ENCODE measurements around the gene TEX13B. TPM values are rescaled to one million over a fixed set of nuclear protein-coding genes. Genes with fewer than 3 reads are reported as not detected.

Gene TEX13B
- total RNA-seq, 1 experiment from 2014 or later: not detected

GRCh38 chrX:107978071-107978470 is 4.1 kb downstream of the TEX13B start:
- no peak for ATAC-seq
- RAD21 ChIA-PET (ENCODE audit: low non-redundant PET in 1 of 2, low total read pairs in 2 of 2, uncharacterized antibody in 2 of 2, unreplicated experiment in 2 of 2): no interaction called here
- Histone ChIP-seq H3K4me2 (ENCODE audit: low read length) (no peak overlapping the region), H3K9me3 (ENCODE audit: control insufficient read depth in 1 of 2, insufficient read depth in 1 of 2, low read depth in 1 of 2, low read length in 2 of 2) (no peaks in the 10 kb centered on the region), H3K79me2 (ENCODE audit: insufficient read depth, low read length) (no peaks in the 10 kb centered on the region), H3K9ac (ENCODE audit: low read length) (no peak overlapping the region), H2AFZ (ENCODE audit: low read depth, low read length, poor library complexity, severe bottlenecking) (no peak overlapping the region), H3K4me3 (replicated peaks in 1 of 2; ENCODE audit: low read depth in 1 of 2, low read length in 2 of 2) (no peak overlapping the region), H3K9me2 (ENCODE audit: insufficient read depth) (no peaks in the 10 kb centered on the region), H3K4me1 (ENCODE audit: control insufficient read depth in 1 of 2, insufficient read depth in 2 of 2, low read length in 2 of 2) (no peaks in the 10 kb centered on the region), H4K20me1 (ENCODE audit: insufficient read depth) (no peaks in the 10 kb centered on the region), H3K27ac (ENCODE audit: low read depth, low read length) (no peak overlapping the region), H3K36me3 (ENCODE audit: control insufficient read depth in 1 of 2, insufficient read depth in 2 of 2, low read length in 2 of 2) (no peaks in the 10 kb centered on the region), H3K27me3 (ENCODE audit: insufficient read depth, low read length) (no peaks in the 10 kb centered on the region)
- BruUV-seq (replicated peaks): no TSS peak
- CTCF ChIA-PET: no interaction called here
- no peak for DNase-seq (ENCODE audit: low read depth, low spot score)
- intact Hi-C loops (cut with micrococcal nuclease): loop anchor here (10.0 kb wide), 1 partner anchor 323 kb away; no protein-coding TSS in a partner anchor
- POLR2A ChIA-PET: no interaction called here
- TF ChIP-seq POLR2A (IDR thresholded peaks at IDR 0.05; ENCODE audit: borderline replicate concordance, extremely low read depth, insufficient read depth, insufficient read length): no peak

- H3K4me3 ChIP-seq (replicated peaks in 1 of 2; ENCODE audit: low read depth in 1 of 2, low read length in 2 of 2): no peak overlapping the region
- ATAC-seq (no peak), DNase-seq (ENCODE audit: low read depth, low spot score) (no peak)
- BruUV-seq (replicated peaks): no TSS peak
- no peak overlapping the region for H3K4me2 ChIP-seq (ENCODE audit: low read length)
- H2AFZ ChIP-seq (ENCODE audit: low read depth, low read length, poor library complexity, severe bottlenecking): no peak overlapping the region
- TF ChIP-seq CEBPB (IDR thresholded peaks at IDR 0.05; ENCODE audit: low read depth) (no peak), REST (IDR thresholded peaks at IDR 0.05; ENCODE audit: low read depth) (no peak), POLR2AphosphoS5 (IDR thresholded peaks at IDR 0.05; ENCODE audit: low read depth, low read length) (no peak), YY1 (IDR thresholded peaks at IDR 0.05; ENCODE audit: extremely low read depth, insufficient replicate concordance, low read depth, low read length) (no peak), JUND (IDR thresholded peaks at IDR 0.05) (no peak), RAD21 (IDR thresholded peaks at IDR 0.05; ENCODE audit: low read depth) (no peak), ZNF274 (IDR thresholded peaks at IDR 0.05; ENCODE audit: low read depth, low read length) (no peak), EZH2phosphoT487 (IDR thresholded peaks at IDR 0.05; ENCODE audit: borderline replicate concordance) (no peak), POLR2A (IDR thresholded peaks at IDR 0.05; ENCODE audit: borderline replicate concordance, extremely low read depth, insufficient read depth, insufficient read length) (no peak), ELF1 (IDR thresholded peaks at IDR 0.05; ENCODE audit: borderline replicate concordance, low read depth) (no peak), ZFX (IDR thresholded peaks at IDR 0.05) (no peak), SP1 (IDR thresholded peaks at IDR 0.05; ENCODE audit: low read depth) (no peak), FOSL1 (IDR thresholded peaks at IDR 0.05; ENCODE audit: low read depth) (no peak)
- TF ChIP-seq, protein P1, sequence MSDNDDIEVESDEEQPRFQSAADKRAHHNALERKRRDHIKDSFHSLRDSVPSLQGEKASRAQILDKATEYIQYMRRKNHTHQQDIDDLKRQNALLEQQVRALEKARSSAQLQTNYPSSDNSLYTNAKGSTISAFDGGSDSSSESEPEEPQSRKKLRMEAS (IDR thresholded peaks at IDR 0.05): no peak
- TF ChIP-seq, protein P2, sequence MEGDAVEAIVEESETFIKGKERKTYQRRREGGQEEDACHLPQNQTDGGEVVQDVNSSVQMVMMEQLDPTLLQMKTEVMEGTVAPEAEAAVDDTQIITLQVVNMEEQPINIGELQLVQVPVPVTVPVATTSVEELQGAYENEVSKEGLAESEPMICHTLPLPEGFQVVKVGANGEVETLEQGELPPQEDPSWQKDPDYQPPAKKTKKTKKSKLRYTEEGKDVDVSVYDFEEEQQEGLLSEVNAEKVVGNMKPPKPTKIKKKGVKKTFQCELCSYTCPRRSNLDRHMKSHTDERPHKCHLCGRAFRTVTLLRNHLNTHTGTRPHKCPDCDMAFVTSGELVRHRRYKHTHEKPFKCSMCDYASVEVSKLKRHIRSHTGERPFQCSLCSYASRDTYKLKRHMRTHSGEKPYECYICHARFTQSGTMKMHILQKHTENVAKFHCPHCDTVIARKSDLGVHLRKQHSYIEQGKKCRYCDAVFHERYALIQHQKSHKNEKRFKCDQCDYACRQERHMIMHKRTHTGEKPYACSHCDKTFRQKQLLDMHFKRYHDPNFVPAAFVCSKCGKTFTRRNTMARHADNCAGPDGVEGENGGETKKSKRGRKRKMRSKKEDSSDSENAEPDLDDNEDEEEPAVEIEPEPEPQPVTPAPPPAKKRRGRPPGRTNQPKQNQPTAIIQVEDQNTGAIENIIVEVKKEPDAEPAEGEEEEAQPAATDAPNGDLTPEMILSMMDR (IDR thresholded peaks at IDR 0.05 in 2 of 3, conservative IDR thresholded peaks at IDR 0.05 in 1 of 3; ENCODE audit: borderline replicate concordance in 1 of 3, insufficient read depth in 1 of 3, low read depth in 2 of 3, low read length in 2 of 3): no peak
- TF ChIP-seq, protein P3, sequence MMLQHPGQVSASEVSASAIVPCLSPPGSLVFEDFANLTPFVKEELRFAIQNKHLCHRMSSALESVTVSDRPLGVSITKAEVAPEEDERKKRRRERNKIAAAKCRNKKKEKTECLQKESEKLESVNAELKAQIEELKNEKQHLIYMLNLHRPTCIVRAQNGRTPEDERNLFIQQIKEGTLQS (IDR thresholded peaks at IDR 0.05): no peak
- no peaks in the 10 kb centered on the region for H3K9me2 ChIP-seq (ENCODE audit: insufficient read depth)
- ChIA-PET POLR2A (no interaction called here), RAD21 (ENCODE audit: low non-redundant PET in 1 of 2, low total read pairs in 2 of 2, uncharacterized antibody in 2 of 2, unreplicated experiment in 2 of 2) (no interaction called here), CTCF (no interaction called here)
- no peaks in the 10 kb centered on the region for H3K27me3 ChIP-seq (ENCODE audit: insufficient read depth, low read length)
- H3K36me3 ChIP-seq (ENCODE audit: control insufficient read depth in 1 of 2, insufficient read depth in 2 of 2, low read length in 2 of 2): no peaks in the 10 kb centered on the region
- H3K9ac ChIP-seq (ENCODE audit: low read length): no peak overlapping the region
- H3K27ac ChIP-seq (ENCODE audit: low read depth, low read length): no peak overlapping the region
- no peaks in the 10 kb centered on the region for H3K4me1 ChIP-seq (ENCODE audit: control insufficient read depth in 1 of 2, insufficient read depth in 2 of 2, low read length in 2 of 2)
- no peaks in the 10 kb centered on the region for H4K20me1 ChIP-seq (ENCODE audit: insufficient read depth)
- intact Hi-C loops (cut with micrococcal nuclease): loop anchor here (10.0 kb wide), 1 partner anchor 317 kb away; no protein-coding TSS in a partner anchor
- H3K79me2 ChIP-seq (ENCODE audit: insufficient read depth, low read length): no peaks in the 10 kb centered on the region
- H3K9me3 ChIP-seq (ENCODE audit: control insufficient read depth in 1 of 2, insufficient read depth in 1 of 2, low read depth in 1 of 2, low read length in 2 of 2): no peaks in the 10 kb centered on the region
Observed at GRCh38 chrX:107971636-107972035, 10.5 kb downstream of the TEX13B start.
